ENCODE measurements around the gene STIP1.
"Not testable (repeated sequence)": the region's sequence is repeated elsewhere in the genome, so short reads cannot be mapped to it uniquely, and the experiment has no call there.

The STIP1 gene

GRCh38 chr11:64240435-64241240 is 54.7 kb downstream of the STIP1 start, which contains the start of gene FKBP2:
FKBP2 (plus strand) TSS chr11:64241095; CDS start chr11:64242388, 1,293 bp downstream.
- peak; percentile 74 for DNase-seq

GRCh38 chr11:64241241-64241490 is 55.2 kb downstream of the STIP1 start:
- no peak for DNase-seq

DNA sequence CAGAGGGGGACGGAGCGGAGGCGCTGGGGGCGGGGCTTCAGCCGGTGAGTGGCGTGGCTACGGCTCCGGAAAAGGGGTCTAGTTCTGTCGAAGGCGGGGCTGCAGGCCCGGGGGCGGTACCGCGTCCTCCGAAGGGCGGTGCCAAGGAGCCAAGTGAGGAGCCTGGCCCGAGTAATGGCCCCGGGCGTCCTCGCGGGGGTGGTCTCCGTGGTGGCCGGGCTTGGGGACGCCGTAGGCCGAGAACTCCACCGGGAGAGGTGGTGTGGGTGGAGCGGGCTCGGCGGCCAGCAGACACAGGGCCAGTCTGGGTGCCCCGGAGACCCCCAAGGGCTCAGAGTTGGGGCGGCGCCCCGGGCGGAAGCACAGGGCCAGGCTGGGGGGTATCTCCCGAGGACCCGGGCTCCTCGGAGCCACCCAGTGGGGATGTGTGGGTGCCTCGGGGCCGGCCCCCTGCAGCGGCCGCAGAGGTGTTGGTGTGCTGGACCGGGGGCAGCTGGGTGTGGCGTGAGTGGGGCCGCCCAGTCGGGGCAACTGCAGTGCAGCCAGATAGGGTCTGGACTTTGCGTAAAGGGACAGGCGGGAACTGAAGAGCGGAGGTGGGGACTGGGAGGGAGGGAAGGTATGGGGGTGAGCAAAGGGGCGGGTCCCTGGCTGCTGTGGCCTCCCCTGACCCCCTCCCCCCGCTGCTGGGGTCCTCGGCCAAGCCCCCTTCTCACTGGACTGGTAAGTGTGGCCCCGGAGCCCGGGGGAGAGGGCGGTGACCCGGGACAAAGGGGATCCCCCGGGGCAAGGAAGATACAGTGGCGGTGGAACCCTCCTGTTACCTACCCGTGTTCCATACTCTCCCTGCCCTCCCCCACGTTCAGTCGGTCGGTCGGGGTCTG is 55.8 kb downstream of the STIP1 start:
- peak; percentile 94 for DNase-seq

DNA sequence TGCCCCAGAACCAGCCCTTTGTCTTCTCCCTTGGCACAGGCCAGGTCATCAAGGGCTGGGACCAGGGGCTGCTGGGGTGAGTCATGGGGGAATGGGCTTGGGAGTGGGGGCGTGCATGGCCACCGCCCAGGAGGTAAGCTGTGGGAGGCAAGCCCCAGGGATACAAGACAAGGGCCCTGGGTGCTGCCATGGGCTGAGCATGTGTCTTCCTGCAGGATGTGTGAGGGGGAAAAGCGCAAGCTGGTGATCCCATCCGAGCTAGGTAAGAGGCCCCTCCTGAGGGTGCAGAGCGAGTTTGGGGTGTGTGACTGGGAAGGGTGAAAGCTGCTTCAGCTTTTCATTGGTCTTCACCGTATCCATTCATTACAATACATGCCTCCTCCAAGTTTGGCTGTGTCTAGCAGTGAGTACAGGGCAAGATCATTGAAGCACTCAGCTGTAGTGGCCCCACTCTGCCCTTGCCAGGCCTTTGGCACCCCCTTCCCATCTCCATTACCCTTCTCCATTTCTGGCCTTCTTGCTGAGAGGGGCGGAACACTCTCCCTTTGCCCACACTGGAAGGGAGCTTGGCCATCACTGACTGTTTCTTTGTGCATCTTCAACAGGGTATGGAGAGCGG is 57.4 kb downstream of the STIP1 start:
- DNase-seq: no peak

- no peak for DNase-seq
Observed at GRCh38 chr11:64244107-64244506, 58.1 kb downstream of the STIP1 start.

DNA sequence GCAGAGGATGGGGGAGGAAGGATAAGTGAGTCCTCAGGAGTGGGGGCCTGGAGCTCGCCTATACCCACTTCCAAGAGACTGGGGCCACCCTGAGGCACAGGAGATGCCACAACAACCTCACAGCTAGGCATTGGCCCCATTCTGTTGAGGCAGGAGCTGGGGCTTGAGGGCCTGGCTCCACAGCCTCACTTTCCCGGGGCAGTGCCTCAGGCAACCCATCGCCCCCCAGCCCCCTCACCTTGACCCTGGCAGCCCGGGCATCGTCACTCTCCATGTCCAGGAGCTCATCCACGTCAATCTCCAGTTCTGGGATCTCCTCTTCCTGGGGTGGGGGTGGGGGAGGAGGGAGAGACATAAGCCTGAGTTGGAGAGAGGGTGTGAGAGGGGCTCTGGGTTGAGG is 59.0 kb downstream of the STIP1 start:
- DNase-seq: no peak

GRCh38 chr11:64245401-64245796 is 59.4 kb downstream of the STIP1 start:
- no peak for DNase-seq

DNA sequence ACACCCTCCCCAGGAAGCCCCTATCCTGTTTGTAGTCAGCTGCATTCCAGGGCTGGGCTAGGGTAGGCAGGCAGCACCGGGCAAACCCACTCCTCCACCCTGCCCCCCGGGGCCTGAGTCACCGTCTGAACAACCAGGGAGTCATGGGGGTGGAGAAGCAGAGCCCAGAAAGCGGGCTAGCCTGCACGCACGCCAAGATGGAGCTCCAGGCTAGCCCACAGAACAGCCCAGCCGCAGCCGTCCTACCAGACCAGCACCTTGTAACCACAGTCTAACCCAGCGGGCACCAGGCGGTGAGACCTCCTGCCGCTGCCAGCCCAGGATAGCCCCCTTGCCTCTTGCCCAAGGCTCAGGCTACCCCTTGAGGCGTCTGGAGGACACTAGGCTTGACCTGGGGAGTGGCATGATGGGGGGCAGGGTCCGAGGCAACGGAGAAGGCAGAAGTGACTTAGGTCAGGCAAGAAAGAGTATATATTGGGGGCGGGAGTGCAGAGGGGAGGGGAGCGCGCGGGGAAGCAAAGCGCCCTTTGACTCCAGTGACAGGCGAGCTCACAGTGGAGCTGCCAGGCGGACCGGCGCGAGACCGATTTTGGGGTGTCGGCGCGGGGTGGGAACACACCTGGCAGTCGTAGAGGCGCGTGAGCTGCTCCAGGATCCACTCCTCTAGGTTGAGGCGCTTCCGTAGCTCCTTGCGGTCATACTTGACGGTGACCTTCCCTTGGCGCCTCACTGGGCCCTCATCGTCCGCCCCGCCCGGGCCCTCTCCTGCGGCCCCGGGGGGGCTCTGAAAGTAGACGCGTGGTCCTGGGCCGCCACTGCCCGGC is 60.0 kb downstream of the STIP1 start:
- DNase-seq: no peak

GRCh38 chr11:64246621-64246870 is 60.6 kb downstream of the STIP1 start:
- not testable (repeated sequence) for DNase-seq

DNA sequence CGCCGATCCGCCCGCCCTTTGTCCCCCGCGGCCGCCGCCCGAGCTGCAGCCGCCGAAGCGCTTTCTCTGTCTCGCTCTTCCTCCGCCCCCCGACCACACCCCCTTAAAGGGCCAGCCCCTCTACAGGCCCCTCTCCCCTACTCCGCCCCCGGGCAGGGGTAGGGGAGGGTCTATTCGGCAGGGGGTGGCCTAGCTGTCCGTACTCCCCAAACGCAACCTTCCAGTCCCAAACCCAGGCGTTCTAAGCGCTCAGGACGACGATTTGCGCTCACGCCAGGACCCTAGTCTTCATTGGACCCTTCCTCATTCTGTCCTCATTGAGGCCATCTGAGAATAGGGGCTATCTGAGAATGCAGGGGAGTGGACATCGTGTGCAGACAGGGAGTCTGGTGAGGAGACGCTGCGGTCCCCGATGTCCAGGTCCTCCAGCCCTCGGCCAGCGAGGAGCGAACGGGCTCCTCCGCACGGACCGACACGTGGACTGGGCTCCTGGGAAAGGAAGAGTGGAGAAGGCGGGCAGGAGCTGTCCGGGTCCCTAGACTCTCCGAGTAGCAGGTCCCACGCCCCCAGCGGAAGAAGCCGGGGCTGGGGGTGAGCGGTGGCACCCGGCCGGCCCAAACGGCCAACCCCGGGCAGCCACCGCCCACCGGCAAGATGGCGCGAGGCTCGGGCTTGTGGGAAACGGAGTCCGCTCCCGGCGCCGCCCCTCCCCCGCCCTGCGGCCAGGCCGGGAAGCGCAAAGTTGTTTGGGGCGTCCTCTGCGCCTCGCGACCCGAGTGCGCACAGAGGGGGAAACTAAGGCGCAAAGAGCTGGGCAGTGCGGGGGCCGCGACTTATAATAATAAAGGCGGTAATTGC is 61.1 kb downstream of the STIP1 start, which contains the start of gene PPP1R14B:
TSS of gene PPP1R14B (minus strand) at position 73 of the 858 bp plus-strand sequence. CDS start 270 bp downstream, outside the sequence.
- peak; percentile 64 for DNase-seq

GRCh38 chr11:64247729-64248531 is 62.0 kb downstream of the STIP1 start:
- no peak for DNase-seq

DNA sequence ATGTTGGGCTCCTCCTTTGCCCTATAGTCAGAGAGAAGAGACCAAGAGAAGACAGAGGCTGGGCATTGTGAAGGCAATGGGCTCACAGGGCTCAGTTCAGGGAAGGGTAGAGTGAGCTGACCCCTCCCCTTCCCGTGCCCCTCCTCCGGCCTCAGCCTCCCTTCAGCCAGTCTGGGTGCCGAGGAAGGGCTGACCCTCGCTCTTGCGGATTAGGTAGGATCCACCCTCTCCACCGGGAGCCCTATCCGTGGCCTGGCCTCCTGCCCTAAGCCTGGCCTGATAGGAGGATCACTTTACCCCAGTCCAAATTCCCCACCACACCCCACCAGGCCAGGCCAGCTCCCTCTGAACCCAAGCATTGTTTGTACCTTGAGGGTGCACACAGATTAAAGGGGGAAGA is 62.6 kb downstream of the STIP1 start:
- no peak for DNase-seq

DNA sequence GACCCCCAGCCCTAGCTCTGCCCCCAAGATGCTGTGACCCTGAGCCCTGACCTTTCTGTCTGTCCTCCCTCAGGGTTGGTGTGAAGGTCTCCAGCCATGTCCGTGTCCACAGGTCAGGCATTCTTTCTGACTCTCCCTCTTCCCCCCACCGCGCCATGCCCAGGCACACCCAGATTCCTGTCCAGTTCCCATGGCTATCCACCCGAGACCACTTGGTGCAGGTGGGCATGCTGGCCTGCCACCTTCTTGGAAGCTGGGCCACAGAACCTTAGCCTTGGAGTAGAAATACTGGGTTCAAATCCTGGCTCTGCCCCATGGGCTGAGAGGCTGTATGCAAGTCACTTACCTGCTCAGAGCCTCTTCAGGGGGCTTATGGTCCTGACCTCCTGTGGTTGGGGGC is 63.1 kb downstream of the STIP1 start:
- no peak for DNase-seq

- no peak for DNase-seq
Observed at GRCh38 chr11:64249563-64250414, 63.8 kb downstream of the STIP1 start.

DNA sequence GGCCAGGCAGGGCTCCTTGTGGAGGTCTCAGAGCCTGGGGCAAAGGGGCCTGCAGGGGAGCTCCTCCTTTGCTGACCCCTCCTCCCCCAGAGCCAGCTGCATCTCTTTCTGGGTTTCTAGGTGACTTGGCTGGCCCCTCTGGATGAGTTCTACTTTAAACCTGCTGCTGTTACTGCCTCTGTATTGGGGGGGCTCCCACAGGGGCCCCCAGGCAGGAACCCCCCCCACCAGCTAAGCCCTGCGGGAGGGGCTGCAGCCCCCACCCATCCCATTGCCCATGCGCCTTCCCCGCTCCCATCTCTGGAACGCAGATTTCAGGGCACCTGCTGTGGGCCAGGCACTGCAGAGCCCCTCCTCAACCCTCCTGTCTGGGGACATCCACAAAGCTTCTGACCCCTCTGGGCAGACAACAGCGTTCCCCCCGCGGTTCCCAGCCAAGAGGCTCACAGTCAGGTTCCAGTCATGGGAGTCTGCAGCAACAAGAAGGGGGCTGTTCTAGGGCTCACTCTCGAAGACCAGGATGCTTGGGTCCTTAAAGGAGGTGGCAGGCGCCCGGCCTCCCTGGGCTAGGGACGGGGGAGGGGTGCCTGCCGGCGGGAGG is 64.5 kb downstream of the STIP1 start:
- DNase-seq: no peak

GRCh38 chr11:64251016-64251752 is 65.2 kb downstream of the STIP1 start, which contains the start of gene PLCB3:
PLCB3 (plus strand) TSS chr11:64251530; CDS start chr11:64251650, 120 bp downstream.
- no peak for DNase-seq

DNA sequence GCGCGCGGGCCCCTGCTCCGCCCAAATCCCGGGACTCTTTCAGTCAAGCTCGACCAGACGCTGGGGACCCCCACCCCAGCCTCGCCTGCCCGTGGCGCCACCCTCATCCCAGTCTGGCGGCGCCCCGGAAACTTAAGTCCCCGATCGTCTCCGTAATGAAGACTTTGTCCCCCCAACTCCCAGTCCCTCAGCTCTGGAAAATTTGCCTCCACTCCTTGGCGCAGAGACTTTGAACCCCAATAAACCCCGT is 65.7 kb downstream of the STIP1 start:
- DNase-seq: no peak

DNA sequence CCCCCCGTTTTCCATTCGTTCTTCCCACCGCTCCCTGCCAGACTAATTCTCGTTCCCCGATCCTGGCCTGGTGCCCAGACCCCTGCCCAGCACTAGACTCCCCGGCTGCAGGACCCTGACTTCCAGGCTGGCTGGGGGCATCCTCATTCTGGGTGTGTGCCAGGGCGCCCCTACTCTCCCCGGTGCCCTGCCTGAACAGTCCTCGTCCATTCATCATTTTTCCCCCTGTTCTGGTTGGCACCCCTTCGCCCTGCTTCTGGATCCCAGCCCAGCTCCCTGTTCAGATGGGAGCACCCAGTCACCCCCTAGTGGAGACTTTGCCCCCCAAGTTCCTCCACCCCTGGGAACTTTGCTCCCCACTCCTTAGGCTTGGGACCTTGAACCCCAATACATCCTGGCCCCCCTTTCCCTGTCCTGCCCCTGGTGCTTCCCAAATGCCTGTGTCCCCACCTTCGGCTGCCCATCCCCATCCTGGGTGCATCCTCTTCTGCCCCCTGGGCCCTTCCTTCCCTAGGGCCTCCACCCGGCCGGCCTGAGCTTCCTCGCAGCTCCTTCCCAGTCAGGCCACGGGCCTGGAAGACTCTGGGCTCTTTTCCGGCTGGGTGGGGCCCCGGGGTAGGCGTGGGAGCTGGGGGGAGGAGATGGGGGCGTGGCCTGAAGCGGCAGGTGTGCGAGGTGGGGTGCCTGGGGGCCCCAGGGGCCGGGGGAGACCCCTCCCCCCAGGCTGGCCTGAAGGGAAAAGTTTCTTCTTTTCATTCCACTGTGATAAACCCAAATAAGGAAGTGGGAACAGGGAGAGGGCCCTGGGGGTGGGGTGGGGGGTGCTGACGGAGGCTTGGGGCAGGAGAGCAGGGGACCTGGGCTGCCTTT is 66.3 kb downstream of the STIP1 start:
- DNase-seq: no peak

Data from NCI-H1694 (cell line).